NCI-H1417 treated with DMSO at 0.1 percent for 48 hours (cell line): ENCODE measurements around the gene MSGN1.

ENCODE experiments used
- DNase-seq: peaks from one replicate; lab custom pipeline; 2025; lab: John Stamatoyannopoulos, UW

The MSGN1 gene

GRCh38 chr2:17849275-17849674, 33.0 kb downstream of the MSGN1 start:
- DNase-seq, result no peak

- DNase-seq, result no peak
Measured at GRCh38 chr2:17850151-17850550, 33.9 kb downstream of the MSGN1 start.

- DNase-seq, result no peak
Measured at GRCh38 chr2:17851731-17852585, 35.7 kb downstream of the MSGN1 start.

GRCh38 chr2:17853799-17854198, 37.5 kb downstream of the MSGN1 start:
- DNase-seq, result no peak

GRCh38 chr2:17857021-17857420, 40.8 kb downstream of the MSGN1 start:
- no peak for DNase-seq

GRCh38 chr2:17858064-17858463, 41.8 kb downstream of the MSGN1 start:
- DNase-seq, result no peak

GRCh38 chr2:17863539-17863938, 47.3 kb downstream of the MSGN1 start:
- no peak for DNase-seq

- DNase-seq, result no peak
Measured at GRCh38 chr2:17864676-17865075, 48.4 kb downstream of the MSGN1 start.

GRCh38 chr2:17867133-17867532, 50.9 kb downstream of the MSGN1 start:
- no peak for DNase-seq
